ENCODE data around the gene ARHGAP8. TPM values are rescaled to one million over a fixed set of nuclear protein-coding genes. Genes with fewer than 3 reads are reported as not detected.

ARHGAP8 gene
- total and polyA plus RNA-seq, 2 donors (not counting 1 experiment from before 2014, with no cell fraction given) = 0.37 TPM; not detected in 1

GRCh38 chr22:44889255-44889878 lies 137.0 kb downstream of the ARHGAP8 start:
- H3K36me3 ChIP-seq (replicated peaks in 1 of 2; ENCODE audit: control extremely low read depth in 1 of 2, control insufficient read depth in 1 of 2, extremely low read depth in 1 of 2, insufficient read depth in 2 of 2, low read length in 1 of 2) = no peaks in the 10 kb centered on the region
- intact Hi-C loops (cut with micrococcal nuclease) = no loop called here
- ATAC-seq (ENCODE audit: low read depth) (no peak), DNase-seq (no peak)
- CTCF ChIA-PET = no interaction called here
- no peak overlapping the region for H2AFZ ChIP-seq (ENCODE audit: insufficient read depth, low read depth, low read length, poor library complexity, severe bottlenecking)
- Mint-ChIP-seq H3K4me1 (no peaks in the 10 kb centered on the region), H3K9me3 (ENCODE audit: insufficient read depth) (no peaks in the 10 kb centered on the region), H3K4me3 (no peak overlapping the region), H3K27me3 (no peaks in the 10 kb centered on the region), H3K27ac (no peak overlapping the region)
- peaks cover 0 to 7% (median 0%) of the 10 kb centered on the region in 3 donors for H3K9me3 ChIP-seq (ENCODE audit: control extremely low read depth in 1 of 3, control insufficient read depth in 2 of 3, insufficient read depth in 1 of 3, low read length in 2 of 3)
- no peaks in the 10 kb centered on the region for H3K27me3 ChIP-seq (replicated peaks in 1 of 4; ENCODE audit: control extremely low read depth in 1 of 4, control insufficient read depth in 3 of 4, insufficient read depth in 4 of 4, low read length in 3 of 4)
- no peak overlapping the region for H3K4me2 ChIP-seq (replicated peaks; ENCODE audit: low read depth, low read length, poor library complexity, severe bottlenecking)
- no peaks in the 10 kb centered on the region for H4K20me1 ChIP-seq (ENCODE audit: control insufficient read depth, insufficient read depth, low read length, poor library complexity, severe bottlenecking)
- no peak overlapping the region for H3K4me3 ChIP-seq (ENCODE audit: control extremely low read depth in 1 of 5, extremely low read depth in 1 of 5, insufficient read depth in 1 of 5, low read depth in 2 of 5, low read length in 4 of 5)
- H3K9ac ChIP-seq (ENCODE audit: low read length) = no peak overlapping the region
- H3K79me2 ChIP-seq (ENCODE audit: control insufficient read depth, insufficient read depth, low read length) = no peaks in the 10 kb centered on the region
- no peaks in the 10 kb centered on the region for H3K4me1 ChIP-seq (ENCODE audit: control insufficient read depth in 2 of 2, insufficient read depth in 2 of 2, low read length in 2 of 2)
- TF ChIP-seq CTCF (IDR thresholded peaks at IDR 0.05) (no peak), EZH2 (IDR thresholded peaks at IDR 0.05; ENCODE audit: borderline replicate concordance, insufficient read depth, low read depth, low read length, poor library complexity, severe bottlenecking) (no peak)
- POLR2A ChIA-PET = no interaction called here
- no peak overlapping the region for H3K27ac ChIP-seq (ENCODE audit: low read length in 2 of 2)
- 93% methylated on average over 13 of the region's 14 CpGs for WGBS (ENCODE audit: insufficient coverage)

GRCh38 chr22:44890416-44891292 lies 138.3 kb downstream of the ARHGAP8 start:
- 83% methylated on average over 15 of the region's 20 CpGs for WGBS (ENCODE audit: insufficient coverage)
- Mint-ChIP-seq H3K27me3 (no peaks in the 10 kb centered on the region), H3K4me3 (no peak overlapping the region), H3K9me3 (ENCODE audit: insufficient read depth) (no peaks in the 10 kb centered on the region), H3K4me1 (no peaks in the 10 kb centered on the region), H3K27ac (no peak overlapping the region)
- H4K20me1 ChIP-seq (ENCODE audit: control insufficient read depth, insufficient read depth, low read length, poor library complexity, severe bottlenecking) = no peaks in the 10 kb centered on the region
- intact Hi-C loops (cut with micrococcal nuclease) = no loop called here
- H3K27ac ChIP-seq (ENCODE audit: low read length in 2 of 2) = no peak overlapping the region
- ATAC-seq (ENCODE audit: low read depth) = no peak
- H3K4me1 ChIP-seq (ENCODE audit: control insufficient read depth in 2 of 2, insufficient read depth in 2 of 2, low read length in 2 of 2) = no peaks in the 10 kb centered on the region
- no peak overlapping the region for H3K4me2 ChIP-seq (replicated peaks; ENCODE audit: low read depth, low read length, poor library complexity, severe bottlenecking)
- H2AFZ ChIP-seq (ENCODE audit: insufficient read depth, low read depth, low read length, poor library complexity, severe bottlenecking) = no peak overlapping the region
- no peaks in the 10 kb centered on the region for H3K27me3 ChIP-seq (replicated peaks in 1 of 4; ENCODE audit: control extremely low read depth in 1 of 4, control insufficient read depth in 3 of 4, insufficient read depth in 4 of 4, low read length in 3 of 4)
- H3K79me2 ChIP-seq (ENCODE audit: control insufficient read depth, insufficient read depth, low read length) = no peaks in the 10 kb centered on the region
- CTCF ChIA-PET = no interaction called here
- H3K9ac ChIP-seq (ENCODE audit: low read length) = no peak overlapping the region
- no peak for DNase-seq
- peaks cover 0 to 3% (median 0%) of the 10 kb centered on the region in 3 donors for H3K9me3 ChIP-seq (ENCODE audit: control extremely low read depth in 1 of 3, control insufficient read depth in 2 of 3, insufficient read depth in 1 of 3, low read length in 2 of 3)
- no peaks in the 10 kb centered on the region for H3K36me3 ChIP-seq (replicated peaks in 1 of 2; ENCODE audit: control extremely low read depth in 1 of 2, control insufficient read depth in 1 of 2, extremely low read depth in 1 of 2, insufficient read depth in 2 of 2, low read length in 1 of 2)
- no peak overlapping the region for H3K4me3 ChIP-seq (ENCODE audit: control extremely low read depth in 1 of 5, extremely low read depth in 1 of 5, insufficient read depth in 1 of 5, low read depth in 2 of 5, low read length in 4 of 5)
- TF ChIP-seq CTCF (IDR thresholded peaks at IDR 0.05) (no peak), EZH2 (IDR thresholded peaks at IDR 0.05; ENCODE audit: borderline replicate concordance, insufficient read depth, low read depth, low read length, poor library complexity, severe bottlenecking) (no peak)
- POLR2A ChIA-PET = no interaction called here

Measured in B cell (primary cell).